Measurements from ENCODE around the gene PIK3R3. TPM values are rescaled to one million over a fixed set of nuclear protein-coding genes. Genes with fewer than 3 reads are reported as not detected.

PIK3R3 gene
- total RNA-seq, 1 experiment from 2014 or later: 30.2 TPM

DNA sequence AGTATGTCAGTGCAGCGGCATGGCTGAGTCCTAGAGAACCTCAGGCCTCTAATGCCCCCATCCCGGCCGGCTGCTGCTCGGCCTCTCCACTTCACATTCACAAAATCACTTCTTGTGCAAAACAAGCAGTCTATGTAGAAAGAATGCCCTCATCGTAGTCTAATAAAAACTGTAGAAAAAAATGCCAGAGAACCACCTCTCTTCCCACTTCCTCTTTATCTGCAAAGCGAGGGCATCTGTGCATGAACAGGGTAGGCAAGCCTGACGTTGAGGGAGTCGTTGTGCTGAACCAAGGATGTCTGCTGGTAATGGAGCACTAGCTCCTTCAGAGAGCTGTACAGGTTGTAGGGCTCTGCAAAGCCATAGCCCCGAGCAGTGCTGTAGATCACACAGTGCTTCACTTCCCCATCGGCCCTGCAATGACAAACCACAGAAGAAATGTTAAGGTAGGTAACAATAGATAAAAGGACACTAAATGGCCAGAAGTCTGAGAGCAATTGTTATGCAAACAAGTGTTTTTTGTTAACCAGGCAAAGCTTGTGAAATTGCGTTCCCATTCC lies 88.9 kb downstream of the PIK3R3 start:
- CTCF ChIA-PET: interaction anchor here (0.6 kb wide), 1 partner anchor 133 kb away, joined by 3 read pairs; the partner anchor contains the start of gene P3R3URF
- TF ChIP-seq EZH2 (IDR thresholded peaks at IDR 0.05; ENCODE audit: borderline replicate concordance, low read depth, low read length, poor library complexity, severe bottlenecking): no peak
- TF ChIP-seq, protein P1, sequence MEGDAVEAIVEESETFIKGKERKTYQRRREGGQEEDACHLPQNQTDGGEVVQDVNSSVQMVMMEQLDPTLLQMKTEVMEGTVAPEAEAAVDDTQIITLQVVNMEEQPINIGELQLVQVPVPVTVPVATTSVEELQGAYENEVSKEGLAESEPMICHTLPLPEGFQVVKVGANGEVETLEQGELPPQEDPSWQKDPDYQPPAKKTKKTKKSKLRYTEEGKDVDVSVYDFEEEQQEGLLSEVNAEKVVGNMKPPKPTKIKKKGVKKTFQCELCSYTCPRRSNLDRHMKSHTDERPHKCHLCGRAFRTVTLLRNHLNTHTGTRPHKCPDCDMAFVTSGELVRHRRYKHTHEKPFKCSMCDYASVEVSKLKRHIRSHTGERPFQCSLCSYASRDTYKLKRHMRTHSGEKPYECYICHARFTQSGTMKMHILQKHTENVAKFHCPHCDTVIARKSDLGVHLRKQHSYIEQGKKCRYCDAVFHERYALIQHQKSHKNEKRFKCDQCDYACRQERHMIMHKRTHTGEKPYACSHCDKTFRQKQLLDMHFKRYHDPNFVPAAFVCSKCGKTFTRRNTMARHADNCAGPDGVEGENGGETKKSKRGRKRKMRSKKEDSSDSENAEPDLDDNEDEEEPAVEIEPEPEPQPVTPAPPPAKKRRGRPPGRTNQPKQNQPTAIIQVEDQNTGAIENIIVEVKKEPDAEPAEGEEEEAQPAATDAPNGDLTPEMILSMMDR (conservative IDR thresholded peaks at IDR 0.05; ENCODE audit: low read depth, low read length): no peak
- DNase-seq (ENCODE audit: low spot score): no peak
- no peaks in the 10 kb centered on the region for H3K27me3 ChIP-seq (replicated peaks; ENCODE audit: insufficient read depth, low read depth, low read length, poor library complexity)
- H3K27ac ChIP-seq (ENCODE audit: low read depth, low read length, poor library complexity, severe bottlenecking): no peak overlapping the region
- H3K4me3 ChIP-seq (ENCODE audit: low read depth, low read length, poor library complexity, severe bottlenecking): no peak overlapping the region
- no TSS peak for BruUV-seq (replicated peaks)
- POLR2A ChIA-PET (ENCODE audit: low non-redundant PET): interaction anchor here (0.6 kb wide), 1 partner anchor 13 kb away, joined by 3 read pairs; no protein-coding TSS in a partner anchor
- intact Hi-C loops (cut with micrococcal nuclease; ENCODE audit: unreplicated experiment): no loop called here
- H3K36me3 ChIP-seq (ENCODE audit: insufficient read depth, low read length, poor library complexity, severe bottlenecking): no peaks in the 10 kb centered on the region
- H3K4me1 ChIP-seq (ENCODE audit: insufficient read depth, low read length, poor library complexity, severe bottlenecking): peaks cover 32% of the 10 kb centered on the region
- no peaks in the 10 kb centered on the region for H3K9me3 ChIP-seq (ENCODE audit: low read depth, low read length, poor library complexity, severe bottlenecking)

DNA sequence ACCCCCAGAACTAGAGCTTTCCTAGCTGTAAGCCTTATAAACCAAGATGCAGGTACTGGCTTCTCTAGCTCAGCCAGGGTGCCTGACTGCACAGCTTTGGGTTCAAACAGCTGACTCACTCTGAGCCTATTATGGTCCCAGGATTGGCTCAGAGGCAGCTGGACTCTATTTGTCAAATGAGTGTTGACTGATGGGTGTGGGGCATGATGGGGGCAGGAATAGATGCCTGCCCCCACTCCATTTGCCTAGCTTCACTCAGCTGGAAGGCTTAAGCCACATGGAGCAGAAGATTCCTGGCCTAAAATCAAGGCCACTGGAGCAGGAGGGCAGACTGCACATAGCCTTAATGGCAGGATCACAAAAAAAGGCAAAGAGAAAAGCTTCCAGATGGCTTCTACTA lies 90.5 kb downstream of the PIK3R3 start:
- CTCF ChIA-PET: no interaction called here
- TF ChIP-seq, protein P1 (conservative IDR thresholded peaks at IDR 0.05; ENCODE audit: low read depth, low read length): no peak
- TF ChIP-seq EZH2 (IDR thresholded peaks at IDR 0.05; ENCODE audit: borderline replicate concordance, low read depth, low read length, poor library complexity, severe bottlenecking): no peak
- DNase-seq (ENCODE audit: low spot score): no peak
- no peak overlapping the region for H3K4me3 ChIP-seq (ENCODE audit: low read depth, low read length, poor library complexity, severe bottlenecking)
- peaks cover 35% of the 10 kb centered on the region for H3K4me1 ChIP-seq (ENCODE audit: insufficient read depth, low read length, poor library complexity, severe bottlenecking)
- H3K27ac ChIP-seq (ENCODE audit: low read depth, low read length, poor library complexity, severe bottlenecking): peak overlapping the region; percentile 8
- no peaks in the 10 kb centered on the region for H3K27me3 ChIP-seq (replicated peaks; ENCODE audit: insufficient read depth, low read depth, low read length, poor library complexity)
- H3K9me3 ChIP-seq (ENCODE audit: low read depth, low read length, poor library complexity, severe bottlenecking): no peaks in the 10 kb centered on the region
- H3K36me3 ChIP-seq (ENCODE audit: insufficient read depth, low read length, poor library complexity, severe bottlenecking): no peaks in the 10 kb centered on the region
- POLR2A ChIA-PET (ENCODE audit: low non-redundant PET): no interaction called here
- intact Hi-C loops (cut with micrococcal nuclease; ENCODE audit: unreplicated experiment): no loop called here
- no TSS peak for BruUV-seq (replicated peaks)

DNA sequence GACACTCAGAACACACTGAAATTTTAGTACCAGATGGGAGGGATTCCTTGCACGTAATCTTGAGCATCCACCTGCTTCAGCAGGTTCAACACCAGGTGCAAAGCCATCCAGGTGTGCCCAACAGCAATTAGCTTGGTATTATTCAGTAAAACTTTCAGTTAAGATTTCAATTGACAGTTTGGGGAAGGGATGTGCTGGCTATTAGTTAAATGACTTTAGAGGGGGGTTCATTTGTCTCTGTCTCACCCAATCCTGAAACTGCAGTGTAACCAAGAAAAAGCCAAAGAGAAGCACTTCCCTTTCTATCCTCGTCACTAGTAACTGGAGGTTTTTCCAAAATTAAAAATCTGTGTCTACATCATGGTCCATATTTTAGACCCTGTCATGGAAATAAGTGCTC lies 90.9 kb downstream of the PIK3R3 start:
- peaks cover 35% of the 10 kb centered on the region for H3K4me1 ChIP-seq (ENCODE audit: insufficient read depth, low read length, poor library complexity, severe bottlenecking)
- no peaks in the 10 kb centered on the region for H3K36me3 ChIP-seq (ENCODE audit: insufficient read depth, low read length, poor library complexity, severe bottlenecking)
- intact Hi-C loops (cut with micrococcal nuclease; ENCODE audit: unreplicated experiment): no loop called here
- peak overlapping the region; percentile 8 for H3K27ac ChIP-seq (ENCODE audit: low read depth, low read length, poor library complexity, severe bottlenecking)
- DNase-seq (ENCODE audit: low spot score): no peak
- H3K4me3 ChIP-seq (ENCODE audit: low read depth, low read length, poor library complexity, severe bottlenecking): no peak overlapping the region
- ChIA-PET POLR2A (ENCODE audit: low non-redundant PET) (no interaction called here), CTCF (no interaction called here)
- H3K27me3 ChIP-seq (replicated peaks; ENCODE audit: insufficient read depth, low read depth, low read length, poor library complexity): no peaks in the 10 kb centered on the region
- no TSS peak for BruUV-seq (replicated peaks)
- no peaks in the 10 kb centered on the region for H3K9me3 ChIP-seq (ENCODE audit: low read depth, low read length, poor library complexity, severe bottlenecking)
- TF ChIP-seq, protein P1 (conservative IDR thresholded peaks at IDR 0.05; ENCODE audit: low read depth, low read length): no peak
- TF ChIP-seq EZH2 (IDR thresholded peaks at IDR 0.05; ENCODE audit: borderline replicate concordance, low read depth, low read length, poor library complexity, severe bottlenecking): no peak
